ENCODE results near the gene ZCCHC9. TPM values are rescaled to one million over a fixed set of nuclear protein-coding genes. Genes with fewer than 3 reads are reported as not detected.
"Not testable (repeated sequence)": the region's sequence is repeated elsewhere in the genome, so short reads cannot be mapped to it uniquely, and the experiment has no call there.

ZCCHC9 gene
- total RNA-seq, result 23.5 TPM
- long read RNA-seq, full-length matches to known transcripts, result 14 of 16 reads
- long read RNA-seq, partial matches to known transcripts, result 1 of 16 reads
- long read RNA-seq, other reads (novel, unspliced or antisense), result 1 of 16 reads

- DNase-seq (ENCODE audit: low spot score), result peak; percentile 98
Measured at GRCh38 chr5:81301271-81302015, at the start of gene ZCCHC9. Gene ZCCHC9 (plus strand): TSS chr5:81301587. CDS start chr5:81304758, 3,171 bp downstream.

GRCh38 chr5:81251922-81252321, 49.5 kb upstream of the ZCCHC9 start:
- no peak for DNase-seq (ENCODE audit: low spot score)

GRCh38 chr5:81252904-81253303, 48.5 kb upstream of the ZCCHC9 start:
- DNase-seq (ENCODE audit: low spot score), result no peak

- no peak for DNase-seq (ENCODE audit: low spot score)
Measured at GRCh38 chr5:81253875-81254274, 47.5 kb upstream of the ZCCHC9 start.

DNA sequence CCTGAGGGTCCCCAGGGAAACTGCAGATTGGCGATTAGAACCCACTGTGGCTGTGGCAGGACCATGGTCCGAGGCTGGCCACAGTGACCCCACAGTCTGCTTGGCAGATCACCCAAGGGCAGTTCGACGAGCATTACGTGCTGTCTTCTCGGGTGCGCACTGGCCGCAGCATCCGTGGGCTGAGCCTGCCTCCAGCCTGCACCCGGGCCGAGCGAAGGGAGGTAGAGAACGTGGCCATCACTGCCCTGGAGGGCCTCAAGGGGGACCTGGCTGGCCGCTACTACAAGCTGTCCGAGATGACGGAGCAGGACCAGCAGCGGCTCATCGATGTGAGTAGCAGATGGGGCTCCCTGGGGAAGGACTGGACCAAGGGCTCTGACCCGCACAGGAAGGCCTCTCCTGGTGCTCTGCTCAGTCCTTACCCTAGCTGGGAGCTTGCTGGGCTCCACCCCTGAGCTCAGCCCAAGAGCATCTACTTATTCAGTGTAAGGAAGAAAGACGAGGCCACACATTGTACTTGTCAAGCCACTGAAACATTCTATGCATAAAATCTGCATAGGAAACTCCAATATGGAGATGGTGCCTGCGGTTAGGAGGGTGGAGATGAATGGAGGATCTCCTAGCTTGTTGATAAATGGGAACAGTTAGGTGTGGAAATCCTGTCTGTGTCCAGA, 46.4 kb upstream of the ZCCHC9 start:
- no peak for DNase-seq (ENCODE audit: low spot score)

- no peak for DNase-seq (ENCODE audit: low spot score)
Measured at GRCh38 chr5:81256766-81257165, 44.6 kb upstream of the ZCCHC9 start.

- not testable (repeated sequence) for DNase-seq (ENCODE audit: low spot score)
Measured at GRCh38 chr5:81262796-81263195, 38.6 kb upstream of the ZCCHC9 start.

GRCh38 chr5:81265101-81265500, 36.3 kb upstream of the ZCCHC9 start:
- DNase-seq (ENCODE audit: low spot score), result no peak

GRCh38 chr5:81268521-81269196, 32.7 kb upstream of the ZCCHC9 start:
- no peak for DNase-seq (ENCODE audit: low spot score)

DNA sequence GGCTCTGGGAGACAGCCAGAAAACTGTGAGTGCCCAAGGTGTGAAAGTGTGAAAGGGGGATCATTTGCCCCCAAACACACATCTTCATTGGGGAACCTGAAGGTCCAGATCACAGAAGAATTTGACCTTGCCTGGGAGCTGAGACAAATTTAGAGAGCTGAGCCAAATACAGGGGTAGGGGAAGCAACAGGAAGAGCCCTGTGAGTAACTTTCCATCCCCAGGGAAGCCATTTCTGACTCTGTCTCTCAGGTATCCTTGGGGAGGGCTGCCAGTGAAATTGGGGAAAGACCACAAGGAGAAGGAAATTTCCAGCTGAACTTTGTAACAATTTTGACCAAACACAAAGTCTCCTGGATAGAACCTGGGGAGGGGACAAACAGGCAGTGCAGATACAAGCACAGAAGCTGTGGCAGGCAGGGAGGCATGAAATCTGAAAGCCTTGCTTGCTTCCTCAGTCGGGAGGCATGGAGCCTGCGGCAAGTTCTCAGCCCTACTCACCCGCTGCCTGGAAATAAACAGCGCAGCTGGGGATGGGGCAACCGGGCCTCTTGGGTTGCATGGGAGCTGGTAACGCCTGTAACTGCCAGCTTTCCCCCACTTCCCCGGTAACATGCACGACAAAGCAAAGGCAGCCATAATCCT, 31.5 kb upstream of the ZCCHC9 start:
- DNase-seq (ENCODE audit: low spot score), result no peak

GRCh38 chr5:81270394-81271027, 30.9 kb upstream of the ZCCHC9 start:
- DNase-seq (ENCODE audit: low spot score), result not testable (repeated sequence)

DNA sequence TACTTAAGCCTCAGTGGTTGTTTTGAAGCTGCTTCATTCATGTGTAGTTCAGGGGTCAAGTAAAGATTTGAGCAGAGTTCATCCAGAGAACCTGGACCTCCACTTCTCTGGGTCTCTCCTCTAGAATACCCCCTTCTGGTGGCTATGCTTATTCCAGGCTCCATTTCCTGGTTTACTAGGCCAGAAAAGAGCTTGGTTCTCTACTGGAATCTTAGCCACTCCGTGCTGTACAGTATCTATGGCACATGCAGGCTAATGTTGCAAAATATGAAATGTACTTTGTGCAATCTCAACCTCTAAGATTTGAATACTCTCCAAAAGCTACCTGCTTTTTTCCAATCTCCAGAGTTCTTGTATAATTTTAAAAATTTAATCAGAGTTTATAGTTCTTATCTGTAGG, 17.4 kb upstream of the ZCCHC9 start:
- DNase-seq (ENCODE audit: low spot score), result no peak

GRCh38 chr5:81286059-81286617, 15.2 kb upstream of the ZCCHC9 start:
- DNase-seq (ENCODE audit: low spot score), result no peak

DNA sequence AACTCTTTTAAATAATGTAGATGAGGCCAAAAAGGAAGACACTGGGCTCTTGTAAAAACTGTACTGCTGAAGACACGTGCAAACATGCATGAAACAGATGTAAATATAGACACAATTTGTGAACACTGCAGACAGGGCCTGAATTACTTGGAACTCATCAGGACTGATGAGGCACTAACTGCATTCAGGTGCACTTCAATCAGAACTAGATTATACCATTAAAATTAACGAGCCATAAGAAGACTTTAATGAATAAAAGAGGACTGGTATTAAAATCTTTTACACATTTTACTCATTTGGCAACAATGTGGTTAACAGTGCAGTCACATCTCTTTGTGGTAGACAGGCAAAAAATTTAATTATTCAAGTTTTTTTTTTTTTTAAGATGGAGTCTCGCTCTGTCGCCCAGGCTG, 13.4 kb upstream of the ZCCHC9 start:
- DNase-seq (ENCODE audit: low spot score), result no peak

- no peak for DNase-seq (ENCODE audit: low spot score)
Measured at GRCh38 chr5:81290146-81290545, 11.2 kb upstream of the ZCCHC9 start.

DNA sequence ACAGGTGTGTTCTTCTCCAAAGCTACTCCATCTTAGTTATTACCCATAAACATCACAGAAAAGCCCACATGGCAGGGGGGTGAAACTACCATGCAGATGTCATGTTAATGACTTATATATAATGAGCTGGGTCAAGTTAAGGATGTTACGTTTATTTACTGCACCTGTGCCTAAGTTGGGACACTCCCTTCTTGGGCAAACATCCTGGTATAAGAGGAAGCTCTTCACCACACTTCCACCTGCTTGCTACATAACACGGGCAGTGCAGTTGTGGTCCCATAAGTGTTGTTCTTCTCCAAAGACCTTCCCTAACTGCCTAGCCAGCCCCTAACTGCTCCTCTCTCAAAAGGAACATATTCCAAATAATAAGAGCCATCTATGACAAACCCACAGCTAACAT, 9.3 kb upstream of the ZCCHC9 start:
- no peak for DNase-seq (ENCODE audit: low spot score)

GRCh38 chr5:81294021-81294420, 7.4 kb upstream of the ZCCHC9 start:
- DNase-seq (ENCODE audit: low spot score), result not testable (repeated sequence)

DNA sequence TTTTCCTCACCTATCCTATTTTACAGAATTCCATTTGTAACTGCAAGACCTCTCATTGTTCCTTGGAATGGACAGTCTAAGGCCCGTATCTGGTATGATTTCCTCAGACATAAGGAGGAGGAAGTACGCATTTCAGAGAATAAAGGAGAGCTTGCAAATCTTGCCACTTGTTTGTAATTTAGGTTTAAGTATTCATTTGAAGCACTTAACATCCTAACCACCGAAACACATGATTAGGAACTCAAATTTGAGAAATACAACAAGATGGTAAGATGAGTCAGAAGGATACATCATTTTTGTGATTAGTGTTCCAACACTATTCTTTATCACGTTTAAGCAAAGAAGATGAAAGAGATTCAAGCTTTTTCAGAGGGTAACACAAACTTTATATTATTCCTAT, 3.9 kb upstream of the ZCCHC9 start:
- no peak for DNase-seq (ENCODE audit: low spot score)

DNA sequence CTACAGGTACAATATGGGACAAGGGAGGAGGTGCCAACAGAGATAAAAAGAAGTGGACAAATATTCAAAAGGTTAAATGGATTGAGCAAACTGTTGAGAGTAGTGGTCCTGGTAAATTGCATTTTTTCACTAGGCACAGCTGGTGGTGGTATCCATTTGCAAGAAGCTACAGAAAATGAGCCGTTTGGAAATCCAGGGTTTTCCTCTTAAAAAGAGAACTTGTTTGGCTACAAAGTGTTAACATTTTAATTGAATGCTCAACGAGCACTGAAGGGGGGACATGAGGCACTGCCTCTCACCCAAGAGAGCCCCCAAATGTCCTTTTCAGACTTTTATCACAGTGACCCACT, 491 bp upstream of the ZCCHC9 start:
- DNase-seq (ENCODE audit: low spot score), result no peak

DNA sequence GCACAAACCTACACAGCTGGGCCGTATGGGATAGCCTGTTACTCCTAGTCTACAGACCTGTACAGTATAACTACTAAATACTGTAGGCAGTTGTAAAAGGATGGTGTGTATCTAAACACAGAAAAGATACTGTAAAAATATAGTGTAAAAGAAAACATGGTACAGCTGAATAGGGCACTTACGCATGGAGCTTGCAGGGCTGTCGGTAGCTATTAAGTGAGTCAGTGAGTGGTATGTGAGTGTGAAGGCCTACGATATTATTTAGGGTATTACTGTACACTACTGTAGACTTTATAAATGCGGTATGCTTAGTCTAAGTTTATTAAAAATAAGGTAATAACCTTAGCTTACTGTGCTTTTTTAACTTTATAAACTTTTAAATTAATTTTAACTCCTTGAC, 1.2 kb downstream of the ZCCHC9 start:
- no peak for DNase-seq (ENCODE audit: low spot score)

GRCh38 chr5:81303563-81303962, 2.2 kb downstream of the ZCCHC9 start:
- no peak for DNase-seq (ENCODE audit: low spot score)

All from mesenteric fat pad (tissue), 1 donor.